SK-N-SH (cell line): ENCODE results near the gene MPP7. TPM values are rescaled to one million over a fixed set of nuclear protein-coding genes. Genes with fewer than 3 reads are reported as not detected.

Source experiments
- CTCF ChIA-PET: fragments of 300-600, 350-600 bp; formaldehyde crosslinking; extraction: SDS; loops from one replicate; lab custom pipeline; 2021; lab: Yijun Ruan, JAX
- POLR2A ChIA-PET: fragments of 350-600 bp; sonication (Branson Sonifier 250); formaldehyde crosslinking; extraction: SDS; loops from one replicate; lab custom pipeline; 2020; ENCODE audit warnings: antibody characterized with exemption, inconsistent platforms; lab: Yijun Ruan, JAX
- DNase-seq: peaks from one replicate; pipeline ENCODE4 v3.0.0; 2012
- H2AFZ ChIP-seq: fragments of 200-600 bp; sonication (generic); 2 replicates; pipeline ENCODE4 v1.8.1; 2016; ENCODE audit warnings: antibody characterized with exemption, mild to moderate bottlenecking, low read depth
- H3F3A ChIP-seq: fragments of 200-600 bp; sonication (generic); replicated peaks from 2 replicates; pipeline ENCODE3; 2016; ENCODE audit warnings: antibody characterized with exemption, mild to moderate bottlenecking; ENCODE audit not compliant: insufficient read depth
- H3K27ac ChIP-seq, 2 experiments: fragments of 200-500 bp in 1 of 2; fragments of 200-600 bp in 1 of 2; sonication (Bioruptor generic) in 1 of 2; sonication (generic), shearing (Covaris generic) in 1 of 2; 2 replicates each; pipeline versions ENCODE4 v1.5.1 to v1.6.1; 2014 to 2016; ENCODE audit warnings: low read depth in 2 of 2, inconsistent platforms in 1 of 2, low read length in 1 of 2, mild to moderate bottlenecking in 1 of 2, mixed read lengths in 1 of 2
- H3K27me3 ChIP-seq: fragments of 200-600 bp; sonication (generic), shearing (Covaris generic); 2 replicates; pipeline ENCODE4 v1.6.1; 2016; ENCODE audit warnings: mixed run types; ENCODE audit not compliant: insufficient read depth
- H3K36me3 ChIP-seq, 2 experiments: fragments of 200-500 bp in 1 of 2; fragments of 200-600 bp in 1 of 2; sonication (Bioruptor generic) in 1 of 2; sonication (generic) in 1 of 2; replicated peaks in 1 of 2; 2 replicates each; pipeline versions ENCODE3 to v1.5.1; 2014 to 2016; ENCODE audit warnings: low read length in 1 of 2, mild to moderate bottlenecking in 1 of 2; ENCODE audit not compliant: insufficient read depth in 2 of 2, control insufficient read depth in 1 of 2
- H3K4me1 ChIP-seq, 2 experiments: fragments of 200-500 bp in 1 of 2; fragments of 200-600 bp in 1 of 2; sonication (Bioruptor generic) in 1 of 2; sonication (generic), shearing (Covaris generic) in 1 of 2; 2 replicates each; pipeline versions ENCODE4 v1.5.1 to v1.6.1; 2014 to 2016; ENCODE audit warnings: low read depth in 1 of 2, low read length in 1 of 2, mixed run types in 1 of 2; ENCODE audit not compliant: insufficient read depth in 2 of 2, control insufficient read depth in 1 of 2
- H3K4me2 ChIP-seq: fragments of 200-600 bp; sonication (generic), shearing (Covaris generic); 2 replicates; pipeline ENCODE4 v1.6.1; 2017; ENCODE audit warnings: mixed run types
- H3K4me3 ChIP-seq, 2 experiments: fragments of 200-500 bp in 1 of 2; fragments of 200-600 bp in 1 of 2; sonication (Bioruptor generic) in 1 of 2; sonication (generic), shearing (Covaris generic) in 1 of 2; 2 replicates each; pipeline versions ENCODE4 v1.5.1 to v1.8.1; 2014 to 2016; ENCODE audit warnings: low read depth in 2 of 2, inconsistent platforms in 1 of 2, low read length in 1 of 2, mild to moderate bottlenecking in 1 of 2, mixed read lengths in 1 of 2, moderate library complexity in 1 of 2
- H3K79me2 ChIP-seq: fragments of 200-600 bp; sonication (generic); 2 replicates; pipeline ENCODE4 v1.8.1; 2017; ENCODE audit warnings: mild to moderate bottlenecking; ENCODE audit not compliant: insufficient read depth
- H3K9ac ChIP-seq: fragments of 200-600 bp; sonication (generic); 2 replicates; pipeline ENCODE4 v1.6.1; 2017; ENCODE audit warnings: mixed run types
- H3K9me2 ChIP-seq: fragments of 200-600 bp; sonication (generic); 2 replicates; pipeline ENCODE4 v1.6.1; 2017; ENCODE audit warnings: mixed run types
- H3K9me3 ChIP-seq: fragments of 200-600 bp; sonication (generic); 2 replicates; pipeline ENCODE4 v1.6.1; 2017; ENCODE audit warnings: mixed run types, mild to moderate bottlenecking, moderate library complexity
- H4K20me1 ChIP-seq: fragments of 200-600 bp; sonication (generic); 2 replicates; pipeline ENCODE4 v1.6.1; 2017; ENCODE audit warnings: mild to moderate bottlenecking, mixed run types; ENCODE audit not compliant: insufficient read depth
- CHD2 ChIP-seq: fragments of 150-350 bp; IDR thresholded peaks from 2 replicates; pipeline ENCODE4 v1.6.1; 2018; ENCODE audit warnings: low read length; ENCODE audit not compliant: partially characterized antibody
- EP300 ChIP-seq, 2 experiments: IDR thresholded peaks; 2 replicates each; pipeline versions ENCODE4 v1.4.0 to v1.6.1; 2012; ENCODE audit warnings: borderline replicate concordance in 1 of 2, low read depth in 1 of 2, low read length in 1 of 2
- EZH2phosphoT487 ChIP-seq: fragments of 200-600 bp; sonication (generic); IDR thresholded peaks from 2 replicates; pipeline ENCODE4 v1.6.1; 2017; ENCODE audit warnings: low read depth, mixed run types, mild to moderate bottlenecking, antibody characterized with exemption, moderate library complexity, borderline replicate concordance
- FOSL2 ChIP-seq: IDR thresholded peaks from 2 replicates; pipeline ENCODE4 v1.4.0; 2012; ENCODE audit warnings: low read depth, mild to moderate bottlenecking, moderate library complexity, borderline replicate concordance
- RXRA ChIP-seq: IDR thresholded peaks from 2 replicates; pipeline ENCODE4 v1.4.0; 2012; ENCODE audit warnings: low read depth, mild to moderate bottlenecking, borderline replicate concordance
- SMC3 ChIP-seq: IDR thresholded peaks from 2 replicates; pipeline ENCODE4 v1.6.1; 2012; ENCODE audit warnings: low read depth, low read length, improper control_type of control experiment
- TEAD4 ChIP-seq: IDR thresholded peaks from 2 replicates; pipeline ENCODE4 v1.4.0; 2012; ENCODE audit warnings: mild to moderate bottlenecking, borderline replicate concordance; ENCODE audit not compliant: insufficient read depth
- YY1 ChIP-seq: IDR thresholded peaks from 2 replicates; pipeline ENCODE4 v1.4.0; 2012; ENCODE audit warnings: low read depth, mild to moderate bottlenecking
- WGBS: methylation state at CpG from one replicate; pipeline ENCODE4 v1.1.6; 2017; ENCODE audit warnings: low lambda C conversion rate; 5-methylcytosine and 5-hydroxymethylcytosine counted together
- polyA plus RNA-seq, 3 experiments: library from polyadenylated mRNA; depleted of rRNA; stranded (reverse); fragments of >200 nt; gene quantifications; 2 replicates each; pipeline ENCODE4 v1.2.3, GENCODE V29; 2012
- TF ChIP-seq, protein P1 (sequence below): IDR thresholded peaks from 2 replicates; pipeline ENCODE4 v1.4.0; 2012; ENCODE audit warnings: low read depth, borderline replicate concordance
- TF ChIP-seq, protein P2 (sequence below): fragments of 200-600 bp; sonication (generic); IDR thresholded peaks from 2 replicates; pipeline ENCODE4 v1.6.1; 2017; ENCODE audit warnings: antibody characterized with exemption, mild to moderate bottlenecking, moderate library complexity
- TF ChIP-seq, protein P3 (sequence below): IDR thresholded peaks from 2 replicates; pipeline ENCODE4 v1.4.0; 2012; ENCODE audit warnings: low read depth
- TF ChIP-seq, protein P4 (sequence below): fragments of 150-350 bp; IDR thresholded peaks from 2 replicates; pipeline ENCODE4 v1.6.1; 2017; ENCODE audit warnings: antibody characterized with exemption, low read length, low read depth, borderline replicate concordance
- TF ChIP-seq, protein P5 (sequence below): IDR thresholded peaks from 2 replicates; pipeline ENCODE4 v1.6.1; 2012; ENCODE audit warnings: mild to moderate bottlenecking, low read depth, low read length, moderate library complexity

Gene MPP7
- polyA plus RNA-seq, 1 of the 3 experiments (the other 2 are of a cell fraction) = not detected

DNA sequence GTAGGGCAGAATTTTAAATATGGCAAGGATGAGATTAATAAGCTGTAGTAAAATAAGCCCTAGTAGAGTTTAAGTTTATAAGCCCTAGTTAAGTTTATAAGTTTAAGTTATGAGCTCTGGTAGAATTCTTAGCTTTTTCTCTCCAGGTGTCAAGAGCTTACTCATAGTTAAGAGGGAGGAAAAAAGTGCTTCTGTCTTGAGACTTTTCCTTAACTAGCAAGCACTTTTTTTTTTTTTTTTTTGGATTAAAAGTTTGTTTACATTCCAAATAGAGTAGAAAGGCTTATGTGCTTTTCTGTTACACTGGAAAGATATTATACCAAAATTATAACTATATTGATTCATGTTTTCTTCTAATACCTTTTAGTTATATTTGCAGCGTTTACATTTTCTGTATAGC lies 25.5 kb upstream of the MPP7 start:
- TF ChIP-seq, protein P1, sequence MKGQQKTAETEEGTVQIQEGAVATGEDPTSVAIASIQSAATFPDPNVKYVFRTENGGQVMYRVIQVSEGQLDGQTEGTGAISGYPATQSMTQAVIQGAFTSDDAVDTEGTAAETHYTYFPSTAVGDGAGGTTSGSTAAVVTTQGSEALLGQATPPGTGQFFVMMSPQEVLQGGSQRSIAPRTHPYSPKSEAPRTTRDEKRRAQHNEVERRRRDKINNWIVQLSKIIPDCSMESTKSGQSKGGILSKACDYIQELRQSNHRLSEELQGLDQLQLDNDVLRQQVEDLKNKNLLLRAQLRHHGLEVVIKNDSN = no peak
- TF ChIP-seq, protein P2, sequence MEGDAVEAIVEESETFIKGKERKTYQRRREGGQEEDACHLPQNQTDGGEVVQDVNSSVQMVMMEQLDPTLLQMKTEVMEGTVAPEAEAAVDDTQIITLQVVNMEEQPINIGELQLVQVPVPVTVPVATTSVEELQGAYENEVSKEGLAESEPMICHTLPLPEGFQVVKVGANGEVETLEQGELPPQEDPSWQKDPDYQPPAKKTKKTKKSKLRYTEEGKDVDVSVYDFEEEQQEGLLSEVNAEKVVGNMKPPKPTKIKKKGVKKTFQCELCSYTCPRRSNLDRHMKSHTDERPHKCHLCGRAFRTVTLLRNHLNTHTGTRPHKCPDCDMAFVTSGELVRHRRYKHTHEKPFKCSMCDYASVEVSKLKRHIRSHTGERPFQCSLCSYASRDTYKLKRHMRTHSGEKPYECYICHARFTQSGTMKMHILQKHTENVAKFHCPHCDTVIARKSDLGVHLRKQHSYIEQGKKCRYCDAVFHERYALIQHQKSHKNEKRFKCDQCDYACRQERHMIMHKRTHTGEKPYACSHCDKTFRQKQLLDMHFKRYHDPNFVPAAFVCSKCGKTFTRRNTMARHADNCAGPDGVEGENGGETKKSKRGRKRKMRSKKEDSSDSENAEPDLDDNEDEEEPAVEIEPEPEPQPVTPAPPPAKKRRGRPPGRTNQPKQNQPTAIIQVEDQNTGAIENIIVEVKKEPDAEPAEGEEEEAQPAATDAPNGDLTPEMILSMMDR = no peak
- TF ChIP-seq YY1 (no peak), CHD2 (no peak), EP300 (IDR thresholded peaks at IDR 0.05; ENCODE audit: borderline replicate concordance in 1 of 2, low read depth in 1 of 2, low read length in 1 of 2) (no peak), FOSL2 (no peak), TEAD4 (no peak)
- TF ChIP-seq, protein P3, sequence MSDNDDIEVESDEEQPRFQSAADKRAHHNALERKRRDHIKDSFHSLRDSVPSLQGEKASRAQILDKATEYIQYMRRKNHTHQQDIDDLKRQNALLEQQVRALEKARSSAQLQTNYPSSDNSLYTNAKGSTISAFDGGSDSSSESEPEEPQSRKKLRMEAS = no peak
- TF ChIP-seq, protein P4, sequence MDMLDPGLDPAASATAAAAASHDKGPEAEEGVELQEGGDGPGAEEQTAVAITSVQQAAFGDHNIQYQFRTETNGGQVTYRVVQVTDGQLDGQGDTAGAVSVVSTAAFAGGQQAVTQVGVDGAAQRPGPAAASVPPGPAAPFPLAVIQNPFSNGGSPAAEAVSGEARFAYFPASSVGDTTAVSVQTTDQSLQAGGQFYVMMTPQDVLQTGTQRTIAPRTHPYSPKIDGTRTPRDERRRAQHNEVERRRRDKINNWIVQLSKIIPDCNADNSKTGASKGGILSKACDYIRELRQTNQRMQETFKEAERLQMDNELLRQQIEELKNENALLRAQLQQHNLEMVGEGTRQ = no peak
- no peak overlapping the region for H3K4me2 ChIP-seq
- H3K9me2 ChIP-seq = no peaks in the 10 kb centered on the region
- H3K9me3 ChIP-seq = no peaks in the 10 kb centered on the region
- no peak overlapping the region for H3K27ac ChIP-seq
- no peaks in the 10 kb centered on the region for H4K20me1 ChIP-seq
- no peaks in the 10 kb centered on the region for H3F3A ChIP-seq
- H3K4me3 ChIP-seq = no peak overlapping the region
- no peaks in the 10 kb centered on the region for H3K4me1 ChIP-seq
- no peaks in the 10 kb centered on the region for H3K79me2 ChIP-seq
- no peak overlapping the region for H2AFZ ChIP-seq
- H3K36me3 ChIP-seq = no peaks in the 10 kb centered on the region
- H3K27me3 ChIP-seq = peaks cover 27% of the 10 kb centered on the region
- no peak overlapping the region for H3K9ac ChIP-seq
- POLR2A ChIA-PET = no interaction called here
- CTCF ChIA-PET = interaction anchor here (1.2 to 1.4 kb wide), 2 partner anchors 53 to 66 kb away, joined by 4 to 5 read pairs; no protein-coding TSS in a partner anchor
- 4% methylated on average over 1 of the region's 1 CpG for WGBS
- DNase-seq = no peak

DNA sequence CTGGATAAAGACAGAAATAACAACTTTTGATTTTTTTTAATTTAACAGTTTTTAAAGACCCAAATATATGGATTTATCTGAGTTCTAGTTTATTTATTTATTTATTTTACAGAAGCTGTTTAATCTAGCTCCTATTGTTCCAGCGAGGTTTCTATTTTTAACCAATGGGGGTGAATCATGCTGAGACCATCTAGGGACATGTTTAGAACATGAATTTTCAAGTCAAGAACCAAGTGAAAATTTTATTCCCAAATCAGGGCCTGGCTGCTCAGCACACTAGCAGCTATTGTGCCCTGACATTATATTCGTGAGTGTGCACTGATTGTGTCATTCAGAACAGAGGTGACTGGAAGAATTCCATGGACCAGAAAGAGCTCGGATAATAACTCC lies 24.6 kb upstream of the MPP7 start:
- H3K9me2 ChIP-seq = no peaks in the 10 kb centered on the region
- H3K27me3 ChIP-seq = peaks cover 18% of the 10 kb centered on the region; the same call in 1 of the 2 replicates
- no peaks in the 10 kb centered on the region for H3K4me1 ChIP-seq
- TF ChIP-seq, protein P4 = no peak
- TF ChIP-seq, protein P5, sequence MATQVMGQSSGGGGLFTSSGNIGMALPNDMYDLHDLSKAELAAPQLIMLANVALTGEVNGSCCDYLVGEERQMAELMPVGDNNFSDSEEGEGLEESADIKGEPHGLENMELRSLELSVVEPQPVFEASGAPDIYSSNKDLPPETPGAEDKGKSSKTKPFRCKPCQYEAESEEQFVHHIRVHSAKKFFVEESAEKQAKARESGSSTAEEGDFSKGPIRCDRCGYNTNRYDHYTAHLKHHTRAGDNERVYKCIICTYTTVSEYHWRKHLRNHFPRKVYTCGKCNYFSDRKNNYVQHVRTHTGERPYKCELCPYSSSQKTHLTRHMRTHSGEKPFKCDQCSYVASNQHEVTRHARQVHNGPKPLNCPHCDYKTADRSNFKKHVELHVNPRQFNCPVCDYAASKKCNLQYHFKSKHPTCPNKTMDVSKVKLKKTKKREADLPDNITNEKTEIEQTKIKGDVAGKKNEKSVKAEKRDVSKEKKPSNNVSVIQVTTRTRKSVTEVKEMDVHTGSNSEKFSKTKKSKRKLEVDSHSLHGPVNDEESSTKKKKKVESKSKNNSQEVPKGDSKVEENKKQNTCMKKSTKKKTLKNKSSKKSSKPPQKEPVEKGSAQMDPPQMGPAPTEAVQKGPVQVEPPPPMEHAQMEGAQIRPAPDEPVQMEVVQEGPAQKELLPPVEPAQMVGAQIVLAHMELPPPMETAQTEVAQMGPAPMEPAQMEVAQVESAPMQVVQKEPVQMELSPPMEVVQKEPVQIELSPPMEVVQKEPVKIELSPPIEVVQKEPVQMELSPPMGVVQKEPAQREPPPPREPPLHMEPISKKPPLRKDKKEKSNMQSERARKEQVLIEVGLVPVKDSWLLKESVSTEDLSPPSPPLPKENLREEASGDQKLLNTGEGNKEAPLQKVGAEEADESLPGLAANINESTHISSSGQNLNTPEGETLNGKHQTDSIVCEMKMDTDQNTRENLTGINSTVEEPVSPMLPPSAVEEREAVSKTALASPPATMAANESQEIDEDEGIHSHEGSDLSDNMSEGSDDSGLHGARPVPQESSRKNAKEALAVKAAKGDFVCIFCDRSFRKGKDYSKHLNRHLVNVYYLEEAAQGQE = no peak
- TF ChIP-seq, protein P2 = no peak
- no peak for TF ChIP-seq RXRA
- TF ChIP-seq, protein P1 = no peak
- no peak for TF ChIP-seq SMC3
- TF ChIP-seq EZH2phosphoT487 = no peak
- H3K36me3 ChIP-seq = no peaks in the 10 kb centered on the region
- no peak overlapping the region for H3K4me2 ChIP-seq
- H3K4me3 ChIP-seq = no peak overlapping the region
- CTCF ChIA-PET = interaction anchor here (0.7 to 1.2 kb wide), 2 partner anchors 67 to 82 kb away, joined by 3 to 4 read pairs; no protein-coding TSS in a partner anchor
- no peak overlapping the region for H2AFZ ChIP-seq
- POLR2A ChIA-PET = no interaction called here
- H3K9ac ChIP-seq = no peak overlapping the region
- H3K79me2 ChIP-seq = no peaks in the 10 kb centered on the region
- 14% methylated on average over 3 of the region's 3 CpGs for WGBS
- no peaks in the 10 kb centered on the region for H3K9me3 ChIP-seq
- H3F3A ChIP-seq = no peaks in the 10 kb centered on the region
- no peak for DNase-seq
- H4K20me1 ChIP-seq = no peaks in the 10 kb centered on the region
- no peak overlapping the region for H3K27ac ChIP-seq
